Measurements from ENCODE around the gene CLIP1. TPM values are rescaled to one million over a fixed set of nuclear protein-coding genes. Genes with fewer than 3 reads are reported as not detected.
"Not testable (repeated sequence)": the region's sequence is repeated elsewhere in the genome, so short reads cannot be mapped to it uniquely, and the experiment has no call there.

The CLIP1 gene
- total RNA-seq (29.1 and 46.3 TPM in 2 replicates), polyA plus RNA-seq (29.6 and 40.0 TPM in 2 replicates)

GRCh38 chr12:122421821-122422729, at the start of gene CLIP1:
CLIP1 (minus strand) TSS chr12:122422669; CDS start chr12:122380452, 42,217 bp downstream.
- Histone ChIP-seq H3K4me3 (peak within 1 kb of the TSS; percentile 74), H3K27ac (peak within 1 kb of the TSS; percentile 99), H3K4me1 (ENCODE audit: low read depth) (peaks cover 17% of the 10 kb centered on the region), H3K36me3 (no peaks in the 10 kb centered on the region), H3K9me3 (ENCODE audit: low read depth) (no peaks in the 10 kb centered on the region), H3K27me3 (no peaks in the 10 kb centered on the region)
- peak; percentile 50 for TF ChIP-seq CTCF (IDR thresholded peaks at IDR 0.05; ENCODE audit: low read depth, low read length)
- peak; percentile 78 to 85 for DNase-seq (ENCODE audit: low read depth in 1 of 2, low spot score in 1 of 2)

GRCh38 chr12:122471324-122472226, 49.1 kb upstream of the CLIP1 start:
- H3K27ac ChIP-seq, result peak overlapping the region; percentile 89
- peaks cover 4% of the 10 kb centered on the region for H3K4me1 ChIP-seq (ENCODE audit: low read depth)
- H3K36me3 ChIP-seq, result peaks cover 31% of the 10 kb centered on the region
- no peak overlapping the region for H3K4me3 ChIP-seq
- H3K9me3 ChIP-seq (ENCODE audit: low read depth), result no peaks in the 10 kb centered on the region
- DNase-seq (ENCODE audit: low read depth in 1 of 2, low spot score in 1 of 2), result peak; percentile 63 to 85
- H3K27me3 ChIP-seq, result no peaks in the 10 kb centered on the region
- peak; percentile 76 for TF ChIP-seq CTCF (IDR thresholded peaks at IDR 0.05; ENCODE audit: low read depth, low read length)

GRCh38 chr12:122470576-122470975, 48.1 kb upstream of the CLIP1 start:
- not testable (repeated sequence) for H3K4me3 ChIP-seq; H3K4me1 ChIP-seq (ENCODE audit: low read depth); H3K27me3 ChIP-seq; DNase-seq (ENCODE audit: low read depth in 1 of 2, low spot score in 1 of 2); H3K27ac ChIP-seq; H3K9me3 ChIP-seq (ENCODE audit: low read depth)
- peaks cover 24% of the 10 kb centered on the region for H3K36me3 ChIP-seq

- not testable (repeated sequence) for H3K4me3 ChIP-seq; DNase-seq (ENCODE audit: low read depth in 1 of 2, low spot score in 1 of 2); H3K9me3 ChIP-seq (ENCODE audit: low read depth); H3K4me1 ChIP-seq (ENCODE audit: low read depth); H3K27ac ChIP-seq; H3K27me3 ChIP-seq
- peaks cover 19% of the 10 kb centered on the region for H3K36me3 ChIP-seq
These were observed 47.4 kb upstream of the CLIP1 start for GRCh38 chr12:122469856-122470255.

GRCh38 chr12:122467983-122468382, 45.5 kb upstream of the CLIP1 start:
- Histone ChIP-seq H3K4me3 (no peak overlapping the region), H3K27ac (no peak overlapping the region), H3K9me3 (ENCODE audit: low read depth) (no peaks in the 10 kb centered on the region), H3K27me3 (no peaks in the 10 kb centered on the region), H3K36me3 (peaks cover 7% of the 10 kb centered on the region), H3K4me1 (ENCODE audit: low read depth) (peaks cover 4% of the 10 kb centered on the region)
- no peak for TF ChIP-seq CTCF (IDR thresholded peaks at IDR 0.05; ENCODE audit: low read depth, low read length)
- no peak for DNase-seq (ENCODE audit: low read depth in 1 of 2, low spot score in 1 of 2)

GRCh38 chr12:122464317-122465042, 42.0 kb upstream of the CLIP1 start:
- peak in 1 of 2 donors; percentile 96 for DNase-seq (ENCODE audit: low read depth in 1 of 2, low spot score in 1 of 2)
- not testable (repeated sequence) for H3K36me3 ChIP-seq; H3K27me3 ChIP-seq; H3K9me3 ChIP-seq (ENCODE audit: low read depth); H3K27ac ChIP-seq; H3K4me1 ChIP-seq (ENCODE audit: low read depth); H3K4me3 ChIP-seq

All from cardiac muscle cell (in vitro differentiated cells and primary cell).